MV-4-11 (cell line): Measurements from ENCODE around the gene FKBP15.
"Not testable (repeated sequence)": the region's sequence is repeated elsewhere in the genome, so short reads cannot be mapped to it uniquely, and the experiment has no call there.

Source experiments
- DNase-seq: peaks from one replicate; lab custom pipeline; 2025; lab: John Stamatoyannopoulos, UW

FKBP15 gene

DNA sequence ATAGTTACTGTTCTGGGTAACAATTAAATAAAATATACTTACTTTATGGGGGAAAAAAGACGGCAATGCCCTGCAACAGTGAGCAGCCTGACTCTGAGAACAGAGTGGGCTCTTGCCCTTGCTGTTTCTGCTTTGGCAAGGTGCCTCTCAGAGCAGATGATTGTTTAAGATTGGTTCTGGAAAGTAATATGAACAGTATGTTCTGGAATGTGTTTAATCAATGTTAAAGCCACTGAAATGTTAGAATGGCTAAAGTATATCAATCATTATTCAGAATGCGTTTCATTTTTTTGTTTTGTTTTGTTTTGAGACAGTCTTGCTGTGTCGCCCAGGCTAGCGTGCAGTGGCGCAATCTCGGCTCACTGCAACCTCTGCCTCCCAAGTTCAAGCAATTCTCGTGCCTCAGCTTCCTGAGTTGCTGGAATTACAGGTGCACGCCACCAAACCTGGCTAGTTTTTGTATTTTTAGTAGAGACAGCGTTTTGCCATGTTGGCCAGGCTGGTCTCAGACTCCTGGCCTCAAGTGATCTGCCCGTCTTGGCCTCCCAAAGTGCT, 14.7 kb upstream of the FKBP15 start:
- not testable (repeated sequence) for DNase-seq

DNA sequence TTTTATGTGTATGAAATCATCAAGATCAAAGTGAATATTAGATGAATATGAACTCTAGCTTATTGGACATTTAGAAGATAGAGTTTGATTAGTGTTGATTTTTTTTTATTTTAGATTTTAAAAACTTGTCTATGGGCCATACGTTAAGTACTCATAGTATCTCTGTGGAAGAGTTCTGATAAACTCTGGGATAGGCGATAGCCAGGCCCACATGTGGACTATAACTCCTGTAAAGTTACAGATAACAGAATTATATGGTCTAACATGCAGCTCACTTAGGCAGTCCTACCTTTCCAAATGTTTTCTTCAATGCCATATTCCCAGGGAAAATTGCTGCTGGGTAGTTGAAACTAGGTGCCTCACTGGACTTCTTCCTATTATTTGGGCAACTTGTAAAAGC, 10.6 kb upstream of the FKBP15 start:
- no peak for DNase-seq

GRCh38 chr9:113228130-113228665, 7.1 kb upstream of the FKBP15 start:
- no peak for DNase-seq

GRCh38 chr9:113227436-113227835, 6.4 kb upstream of the FKBP15 start:
- DNase-seq, result no peak

- DNase-seq, result no peak
Observed at GRCh38 chr9:113223963-113224362, 2.9 kb upstream of the FKBP15 start.

DNA sequence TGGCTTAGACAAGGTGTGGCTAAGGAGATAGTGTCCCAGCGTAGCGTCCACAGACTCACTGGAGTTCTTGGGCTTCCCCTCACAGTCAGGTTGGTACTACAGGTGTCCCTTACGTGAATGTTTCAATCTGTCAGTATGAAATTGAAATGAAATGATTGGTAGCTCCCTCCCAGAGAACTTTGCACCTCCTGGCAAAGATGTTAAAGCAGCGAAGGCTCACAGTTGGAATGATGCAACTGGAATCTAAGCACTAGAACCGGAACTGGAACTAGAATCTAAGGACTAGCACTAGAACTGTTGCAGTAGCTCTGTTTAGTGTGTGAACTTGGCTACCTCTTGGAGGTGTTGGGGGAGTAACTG, 1.4 kb upstream of the FKBP15 start:
- peak; percentile 76 for DNase-seq

DNA sequence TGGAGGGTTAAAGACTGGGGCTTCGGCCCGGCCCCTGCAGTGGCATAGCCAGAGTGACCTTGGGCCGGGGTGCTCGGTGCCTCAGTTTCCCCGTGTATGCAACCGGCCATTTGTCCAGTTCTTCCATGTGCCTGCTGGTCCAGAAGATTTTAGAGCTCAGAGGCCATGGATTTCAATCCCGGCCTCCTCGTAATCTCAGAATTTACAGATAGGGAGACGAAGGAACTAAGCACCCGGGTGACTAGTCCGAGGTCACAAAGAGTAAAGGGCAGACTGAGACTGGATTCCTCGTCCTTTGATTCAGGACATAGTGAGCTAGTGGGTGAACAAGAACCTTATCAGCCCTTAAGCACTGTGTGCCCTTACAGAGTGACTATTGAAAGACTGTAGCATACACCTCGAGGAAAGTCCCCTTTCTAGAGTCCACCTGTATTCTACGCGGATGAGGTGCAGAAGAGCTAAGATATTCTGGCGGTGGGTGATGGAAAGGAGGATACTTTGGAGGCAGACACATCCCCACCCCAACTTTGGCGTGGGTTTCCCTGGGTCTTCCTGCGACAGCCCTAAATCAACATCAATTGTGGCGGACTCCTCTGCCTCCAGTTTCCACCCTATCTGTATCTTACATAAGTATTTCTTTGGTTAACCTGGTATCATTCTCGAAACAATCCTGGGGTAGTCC, 864 bp upstream of the FKBP15 start:
- DNase-seq, result no peak

- DNase-seq, result no peak
Observed at GRCh38 chr9:113220467-113221002, 542 bp downstream of the FKBP15 start.

DNA sequence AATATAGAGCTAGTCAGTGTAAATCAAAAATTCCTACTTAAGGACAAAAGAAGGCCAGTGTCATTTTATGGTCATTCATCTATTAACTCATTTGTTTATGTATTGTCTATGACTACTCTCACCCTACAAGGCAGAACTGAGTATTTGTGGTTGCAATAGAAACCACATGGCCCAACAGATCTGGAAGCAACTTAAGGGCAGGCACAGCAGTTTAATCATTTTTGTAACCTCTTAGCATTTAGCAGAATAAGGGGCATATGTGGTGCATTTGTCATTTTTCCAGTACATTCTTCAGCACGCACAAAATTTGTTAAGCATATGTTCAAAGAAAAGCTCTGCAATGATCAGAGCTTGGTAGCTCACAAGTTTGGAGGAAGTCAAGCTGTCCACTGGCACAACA, 1.1 kb downstream of the FKBP15 start:
- DNase-seq, result peak; percentile 88

- peak; percentile 91 for DNase-seq
Observed at GRCh38 chr9:113219186-113219936, 1.7 kb downstream of the FKBP15 start.

DNA sequence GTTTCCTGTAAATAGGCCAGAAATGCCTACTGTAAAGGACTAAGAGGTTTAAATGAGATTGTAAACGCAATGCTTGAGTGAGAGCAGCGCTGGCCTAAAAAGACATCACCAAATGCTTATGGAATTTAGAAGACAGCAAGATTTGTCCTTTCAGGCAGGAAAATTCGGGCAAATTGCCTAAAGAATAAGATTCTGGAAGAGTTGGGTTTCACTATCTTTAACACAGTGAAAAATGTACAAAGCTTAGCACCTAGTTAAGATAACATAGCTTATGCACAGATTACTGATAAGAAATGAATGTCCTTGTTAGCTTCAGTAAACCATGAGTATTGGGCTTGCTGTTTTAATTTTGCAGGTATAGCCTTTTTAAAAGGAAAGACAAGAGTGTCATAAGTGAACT, 4.7 kb downstream of the FKBP15 start:
- no peak for DNase-seq

DNA sequence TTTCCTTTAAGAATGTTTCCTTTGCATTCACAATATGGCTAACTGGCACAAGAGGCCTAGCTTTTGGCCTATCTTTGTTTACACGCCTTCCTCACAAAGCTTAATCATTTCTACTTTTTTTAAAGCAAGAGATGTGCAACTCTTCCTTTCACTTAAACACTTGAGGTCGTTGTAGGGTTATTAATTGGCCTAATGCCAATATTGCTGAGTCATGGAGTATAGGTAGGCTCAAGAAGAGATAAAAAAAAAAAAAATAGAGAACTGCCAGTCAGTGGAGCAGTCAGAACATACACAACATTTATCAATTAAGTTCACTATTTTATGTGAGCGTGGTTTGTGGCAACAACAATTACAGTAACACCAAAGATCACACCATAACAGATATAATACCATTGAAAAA, 5.9 kb downstream of the FKBP15 start:
- no peak for DNase-seq

DNA sequence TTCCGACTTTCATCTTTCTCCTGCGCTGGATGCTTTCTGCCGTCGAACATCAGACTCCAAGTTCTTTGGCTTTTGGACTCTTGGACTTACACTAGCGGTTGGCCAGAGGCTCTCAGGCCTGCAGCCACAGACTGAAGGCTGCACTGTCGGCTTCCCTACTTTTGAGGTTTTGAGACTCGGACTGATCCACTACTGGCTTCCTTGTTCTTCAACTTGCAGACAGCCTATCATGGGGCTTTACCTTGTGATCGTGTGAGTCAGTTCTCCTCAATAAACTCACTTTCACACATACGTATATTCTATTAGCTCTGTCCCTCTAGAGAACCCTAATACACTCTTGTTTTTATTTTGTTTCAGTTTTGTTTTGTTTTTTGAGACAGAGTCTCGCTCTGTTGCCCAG, 10.3 kb downstream of the FKBP15 start:
- no peak for DNase-seq

DNA sequence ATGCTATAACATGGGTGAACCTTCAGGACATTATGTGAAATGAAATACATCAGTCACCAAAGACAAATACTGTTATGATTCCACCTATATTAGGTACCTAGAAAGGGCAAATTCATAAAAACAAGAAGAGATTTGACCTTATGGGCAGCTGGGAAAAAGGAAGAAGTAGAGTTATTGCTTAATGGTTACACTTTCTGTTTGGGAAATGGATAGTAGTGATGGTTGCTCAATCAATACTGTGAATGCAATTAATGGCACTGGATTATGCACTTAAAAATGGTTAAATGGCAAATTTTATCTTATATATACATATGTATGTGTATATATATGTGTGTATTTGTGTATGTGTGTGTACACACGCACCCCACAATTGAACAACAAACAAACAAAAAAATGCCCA, 15.2 kb downstream of the FKBP15 start:
- DNase-seq, result peak; percentile 47

DNA sequence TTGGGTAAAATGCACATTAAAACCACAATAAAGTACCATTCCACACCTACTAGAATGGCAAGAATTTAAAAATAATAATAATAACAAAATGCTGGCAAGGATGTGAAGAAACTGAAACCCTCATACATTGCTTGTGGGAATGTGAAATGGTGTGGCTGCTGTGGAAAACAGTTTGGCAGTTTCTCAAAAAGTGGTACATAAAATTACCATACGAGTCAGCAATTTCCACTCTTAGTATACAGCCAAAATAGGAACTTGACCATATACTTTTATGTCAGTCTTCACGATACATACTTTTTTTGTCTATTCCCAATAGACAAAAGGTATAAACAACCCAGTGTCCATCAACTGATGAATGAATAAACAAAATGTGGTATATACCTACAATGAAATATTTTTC, 15.6 kb downstream of the FKBP15 start:
- DNase-seq, result peak; percentile 50

GRCh38 chr9:113199683-113200329, 21.3 kb downstream of the FKBP15 start:
- no peak for DNase-seq

DNA sequence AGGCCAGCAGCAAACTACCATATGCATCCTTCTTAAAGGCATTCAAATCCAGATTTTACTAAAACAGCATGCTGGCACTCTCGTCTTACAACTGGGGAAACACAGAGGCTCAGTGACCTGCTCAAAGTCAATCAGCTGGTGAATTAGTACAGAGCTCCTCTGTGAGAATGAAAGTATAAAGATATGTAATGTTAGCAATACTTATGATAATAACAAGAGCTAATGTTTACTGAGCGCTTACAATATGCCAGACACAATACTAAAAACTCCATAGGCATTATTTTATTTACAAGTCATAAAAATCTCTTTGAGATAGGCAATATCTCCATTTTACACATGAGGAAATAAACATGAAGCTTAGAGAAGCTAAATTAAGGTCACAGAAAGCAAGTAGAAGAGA, 28.6 kb downstream of the FKBP15 start:
- no peak for DNase-seq

- peak; percentile 94 for DNase-seq
Observed at GRCh38 chr9:113187929-113188595, 33.0 kb downstream of the FKBP15 start.

- no peak for DNase-seq
Observed at GRCh38 chr9:113186137-113186755, 34.8 kb downstream of the FKBP15 start.

- DNase-seq, result no peak
Observed at GRCh38 chr9:113185271-113185670, 35.8 kb downstream of the FKBP15 start.

GRCh38 chr9:113184539-113184938, 36.5 kb downstream of the FKBP15 start:
- DNase-seq, result no peak
